Neutrophil (primary cell): ENCODE data around the gene GSTK1.

Experiments used
- H3K27ac ChIP-seq: fragments of 200-600 bp; sonication (generic); 2 replicates; pipeline ENCODE4 v1.5.1; 2016; ENCODE audit warnings: mild to moderate bottlenecking, moderate library complexity
- H3K27me3 ChIP-seq: fragments of 200-600 bp; sonication (generic); 2 replicates; pipeline ENCODE4 v1.6.0; 2016; ENCODE audit warnings: mild to moderate bottlenecking
- H3K36me3 ChIP-seq: fragments of 200-600 bp; sonication (generic); 2 replicates; pipeline ENCODE4 v1.5.1; 2017
- H3K4me1 ChIP-seq, 2 experiments: fragments of 200-600 bp in 1 of 2; sonication (generic) in 1 of 2; 1 replicate in 1 of 2; 2 replicates in 1 of 2; pipeline versions ENCODE4 v1.5.1 to v1.6.1; 2013 to 2016; ENCODE audit warnings: low read depth in 1 of 2, low read length in 1 of 2, mild to moderate bottlenecking in 1 of 2, moderate library complexity in 1 of 2; ENCODE audit not compliant: control insufficient read depth in 1 of 2, insufficient read depth in 1 of 2
- H3K4me3 ChIP-seq, 2 experiments: fragments of 200-600 bp in 1 of 2; sonication (generic) in 1 of 2; 1 replicate in 1 of 2; 2 replicates in 1 of 2; pipeline ENCODE4 v1.5.1; 2013 to 2016; ENCODE audit warnings: low read depth in 1 of 2, low read length in 1 of 2, mild to moderate bottlenecking in 1 of 2, moderate library complexity in 1 of 2
- H3K9me3 ChIP-seq: fragments of 200-600 bp; sonication (generic); 2 replicates; pipeline ENCODE4 v1.5.1; 2016
- TF ChIP-seq, protein P1 (sequence below): fragments of 200-600 bp; sonication (generic); IDR thresholded peaks from 2 replicates; pipeline ENCODE4 v1.5.1; 2016; ENCODE audit warnings: antibody characterized with exemption

GSTK1 gene

DNA sequence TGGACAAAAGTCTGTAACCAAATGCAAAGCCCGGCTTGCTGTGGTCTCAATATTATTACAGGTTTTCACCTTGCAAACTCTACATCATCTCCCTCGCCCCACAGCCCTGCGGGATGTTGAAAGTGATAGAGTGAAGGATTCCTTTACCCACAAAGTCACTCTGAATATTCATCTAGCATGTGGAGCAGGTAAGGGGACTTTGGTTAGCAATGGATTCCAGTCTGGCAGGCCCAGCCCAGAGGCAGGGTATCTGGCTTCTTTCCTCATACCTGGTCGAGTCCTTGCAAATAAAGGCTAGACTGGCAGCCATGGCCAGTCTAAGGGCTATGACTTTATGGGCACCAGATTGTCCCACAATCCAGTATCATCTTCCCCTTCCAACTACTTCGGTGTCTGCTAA is 38.2 kb upstream of the GSTK1 start:
- H3K27me3 ChIP-seq, result no peaks in the 10 kb centered on the region
- H3K36me3 ChIP-seq, result no peaks in the 10 kb centered on the region
- no peaks in the 10 kb centered on the region for H3K9me3 ChIP-seq
- H3K27ac ChIP-seq, result no peak overlapping the region
- TF ChIP-seq, protein P1, sequence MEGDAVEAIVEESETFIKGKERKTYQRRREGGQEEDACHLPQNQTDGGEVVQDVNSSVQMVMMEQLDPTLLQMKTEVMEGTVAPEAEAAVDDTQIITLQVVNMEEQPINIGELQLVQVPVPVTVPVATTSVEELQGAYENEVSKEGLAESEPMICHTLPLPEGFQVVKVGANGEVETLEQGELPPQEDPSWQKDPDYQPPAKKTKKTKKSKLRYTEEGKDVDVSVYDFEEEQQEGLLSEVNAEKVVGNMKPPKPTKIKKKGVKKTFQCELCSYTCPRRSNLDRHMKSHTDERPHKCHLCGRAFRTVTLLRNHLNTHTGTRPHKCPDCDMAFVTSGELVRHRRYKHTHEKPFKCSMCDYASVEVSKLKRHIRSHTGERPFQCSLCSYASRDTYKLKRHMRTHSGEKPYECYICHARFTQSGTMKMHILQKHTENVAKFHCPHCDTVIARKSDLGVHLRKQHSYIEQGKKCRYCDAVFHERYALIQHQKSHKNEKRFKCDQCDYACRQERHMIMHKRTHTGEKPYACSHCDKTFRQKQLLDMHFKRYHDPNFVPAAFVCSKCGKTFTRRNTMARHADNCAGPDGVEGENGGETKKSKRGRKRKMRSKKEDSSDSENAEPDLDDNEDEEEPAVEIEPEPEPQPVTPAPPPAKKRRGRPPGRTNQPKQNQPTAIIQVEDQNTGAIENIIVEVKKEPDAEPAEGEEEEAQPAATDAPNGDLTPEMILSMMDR, result no peak
- peaks cover 46 to 49% of the 10 kb centered on the region in 2 experiments for H3K4me1 ChIP-seq
- no peak overlapping the region for H3K4me3 ChIP-seq

DNA sequence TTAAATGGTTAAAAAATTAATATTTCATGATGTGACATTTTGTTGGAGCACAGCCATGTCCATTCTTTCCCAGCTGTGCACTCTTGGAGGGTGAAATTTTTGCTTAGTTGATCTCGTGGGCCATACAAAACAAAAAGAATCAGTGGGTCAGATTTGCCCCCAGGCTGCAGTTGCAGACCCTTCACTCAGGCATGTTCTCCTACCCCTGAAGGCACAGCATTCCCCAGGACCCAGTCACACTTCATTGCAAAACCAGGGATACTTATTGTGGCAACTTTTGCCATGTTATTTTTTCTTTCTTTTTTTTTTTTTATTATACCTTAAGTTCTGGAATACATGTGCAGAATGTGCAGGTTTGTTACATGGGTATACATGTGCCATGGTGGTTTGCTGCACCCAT is 35.4 kb upstream of the GSTK1 start:
- Histone ChIP-seq H3K9me3 (no peaks in the 10 kb centered on the region), H3K27me3 (no peaks in the 10 kb centered on the region), H3K4me3 (no peak overlapping the region), H3K27ac (no peak overlapping the region), H3K36me3 (no peaks in the 10 kb centered on the region), H3K4me1 (peaks cover 21% of the 10 kb centered on the region in 2 experiments)
- TF ChIP-seq, protein P1, result no peak

DNA sequence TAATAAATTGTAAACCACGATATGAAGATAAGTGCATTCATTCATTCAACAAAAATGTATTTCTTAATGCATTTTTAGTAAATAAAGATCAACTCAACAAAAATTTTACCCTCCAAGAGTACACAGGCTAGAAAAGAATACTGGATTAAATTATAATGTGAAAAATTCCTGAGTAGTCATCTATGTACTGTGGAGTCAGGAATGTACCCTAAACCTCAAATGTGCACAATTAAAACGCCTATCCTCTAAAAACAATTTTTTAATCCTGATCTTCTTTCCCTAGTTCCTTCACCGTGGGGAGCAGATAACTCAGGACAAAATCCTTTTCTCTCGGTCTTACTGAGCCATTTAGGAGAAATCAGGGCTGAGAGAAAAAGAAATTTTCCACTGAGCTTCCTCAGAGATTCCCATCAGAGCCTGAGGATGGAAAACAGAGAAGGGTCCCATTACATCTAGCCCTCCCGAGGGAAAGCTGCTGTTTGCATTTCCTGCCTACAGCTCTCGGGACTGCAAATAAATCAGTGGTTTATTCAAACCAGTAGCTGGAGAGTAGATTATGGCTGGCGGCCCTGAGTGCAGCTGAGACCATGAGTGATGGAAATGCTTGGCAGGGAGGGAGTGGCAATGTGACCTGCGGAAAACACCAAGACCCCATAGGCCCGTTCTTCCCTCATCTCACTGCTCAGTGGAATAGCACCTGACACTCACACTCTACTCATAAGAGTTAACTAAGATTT is 34.0 kb upstream of the GSTK1 start:
- no peak overlapping the region for H3K27ac ChIP-seq
- TF ChIP-seq, protein P1, result no peak
- no peaks in the 10 kb centered on the region for H3K9me3 ChIP-seq
- no peaks in the 10 kb centered on the region for H3K36me3 ChIP-seq
- peaks cover 12 to 16% of the 10 kb centered on the region in 2 experiments for H3K4me1 ChIP-seq
- H3K4me3 ChIP-seq, result no peak overlapping the region
- no peaks in the 10 kb centered on the region for H3K27me3 ChIP-seq

DNA sequence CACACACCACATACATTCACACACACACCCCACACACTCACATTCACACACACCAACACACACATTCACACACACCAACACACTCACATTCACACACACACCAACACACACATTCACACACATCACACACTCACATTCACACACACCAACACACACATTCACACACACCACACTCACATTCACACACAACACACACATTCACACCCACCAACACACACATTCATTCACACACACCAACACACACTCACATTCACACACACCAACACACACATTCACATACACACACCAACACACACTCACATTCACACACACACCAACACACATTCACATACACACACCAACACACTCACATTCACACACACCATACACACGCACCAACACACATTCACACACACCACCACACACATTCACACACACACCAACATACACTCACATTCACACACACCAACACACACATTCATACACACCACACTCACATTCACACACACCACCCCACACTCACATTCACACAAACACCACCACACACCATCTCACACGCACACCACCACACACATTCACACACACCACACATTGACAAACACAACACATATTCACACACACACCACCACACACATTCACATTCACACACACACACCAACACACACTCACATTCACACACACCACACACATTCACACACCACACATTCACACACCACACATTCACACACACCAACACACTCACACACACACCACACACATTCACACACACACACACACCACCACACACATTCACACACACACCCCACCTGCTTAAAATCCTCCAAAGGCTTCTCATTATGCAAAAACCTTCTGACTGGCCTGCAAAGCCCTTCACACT is 32.4 kb upstream of the GSTK1 start:
- no peaks in the 10 kb centered on the region for H3K9me3 ChIP-seq
- no peaks in the 10 kb centered on the region for H3K27me3 ChIP-seq
- H3K27ac ChIP-seq, result no peak overlapping the region
- H3K4me3 ChIP-seq, result no peak overlapping the region
- H3K4me1 ChIP-seq, result peaks cover 6 to 18% of the 10 kb centered on the region in 2 experiments
- no peaks in the 10 kb centered on the region for H3K36me3 ChIP-seq
- TF ChIP-seq, protein P1, result no peak

DNA sequence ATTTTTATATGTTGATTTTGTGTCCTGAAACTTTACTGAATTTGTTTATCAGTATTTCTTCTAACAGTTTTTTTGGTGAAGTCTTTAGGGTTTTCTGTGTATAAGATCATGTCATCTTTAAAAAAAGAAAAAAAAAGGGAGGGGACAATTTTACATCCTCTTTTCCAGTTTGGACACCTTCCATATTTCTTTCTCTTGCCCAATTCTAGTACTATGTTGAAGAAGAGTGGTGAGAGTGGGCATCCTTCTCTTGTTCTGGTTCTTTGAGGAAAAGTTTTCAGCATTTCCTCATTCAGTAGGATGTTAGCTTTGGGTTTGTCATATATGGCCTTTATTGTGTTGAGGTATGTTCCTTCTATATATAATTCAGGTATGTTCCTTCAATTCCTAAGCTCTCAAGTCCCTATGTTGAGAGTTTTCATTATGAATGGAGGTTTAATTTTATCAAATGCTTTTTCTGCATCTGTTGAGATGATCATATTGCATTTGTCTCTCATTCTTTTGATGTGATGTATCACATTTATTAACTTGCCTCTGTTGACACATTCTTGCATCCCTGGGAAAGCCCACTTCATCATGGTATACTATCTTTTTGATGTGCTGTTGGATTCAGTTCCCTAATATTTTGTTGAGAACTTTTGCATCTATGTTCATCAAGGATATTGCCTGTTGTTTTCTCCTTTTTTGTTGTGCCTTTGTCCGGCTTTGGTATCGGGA is 29.3 kb upstream of the GSTK1 start:
- Histone ChIP-seq H3K27ac (no peak overlapping the region), H3K4me3 (no peak overlapping the region), H3K27me3 (no peaks in the 10 kb centered on the region), H3K9me3 (no peaks in the 10 kb centered on the region), H3K4me1 (peaks cover 26 to 34% of the 10 kb centered on the region in 2 experiments), H3K36me3 (no peaks in the 10 kb centered on the region)
- TF ChIP-seq, protein P1, result no peak
